Activated naive CD4-positive, alpha-beta T cell treated with Interleukin-2 at 50 U/mL for 16 hours (primary cell): ENCODE results near the gene BAIAP2L1.
"Not testable (repeated sequence)": the region's sequence is repeated elsewhere in the genome, so short reads cannot be mapped to it uniquely, and the experiment has no call there.

Source experiments
- DNase-seq: peaks from one replicate; pipeline ENCODE4 v3.0.0-alpha.2; 2020

The BAIAP2L1 gene

GRCh38 chr7:98317366-98318040 lies 83.4 kb downstream of the BAIAP2L1 start:
- DNase-seq = no peak

DNA sequence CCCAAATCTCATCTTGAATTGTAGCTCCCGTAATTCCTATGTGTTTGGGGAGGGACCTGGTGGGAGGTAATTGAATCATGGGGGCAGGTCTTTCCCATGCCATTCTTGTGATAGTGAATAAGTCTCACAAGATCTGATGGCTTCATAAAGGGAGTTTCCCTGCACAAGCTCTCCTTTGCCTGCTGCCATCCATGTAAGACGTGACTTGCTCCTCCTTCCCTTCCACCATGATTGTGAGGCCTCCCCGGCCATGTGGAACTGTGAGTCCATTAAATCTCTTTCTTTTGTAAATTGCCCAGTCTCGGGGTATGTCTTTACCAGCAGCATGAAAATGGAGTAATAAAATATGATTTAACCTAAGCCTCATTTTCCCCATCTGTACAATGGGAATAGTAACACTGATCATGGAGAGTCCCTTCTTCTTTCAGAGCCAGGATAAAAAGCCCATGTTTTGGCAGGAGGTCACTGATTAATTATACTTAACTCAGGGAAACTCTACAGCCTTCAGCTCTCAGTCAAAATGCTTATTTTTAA lies 84.8 kb downstream of the BAIAP2L1 start:
- DNase-seq = not testable (repeated sequence)

- DNase-seq = no peak
These were observed 85.4 kb downstream of the BAIAP2L1 start for GRCh38 chr7:98315318-98315993.

GRCh38 chr7:98314469-98314868 lies 86.4 kb downstream of the BAIAP2L1 start:
- no peak for DNase-seq

GRCh38 chr7:98312201-98312600 lies 88.7 kb downstream of the BAIAP2L1 start:
- DNase-seq = no peak

DNA sequence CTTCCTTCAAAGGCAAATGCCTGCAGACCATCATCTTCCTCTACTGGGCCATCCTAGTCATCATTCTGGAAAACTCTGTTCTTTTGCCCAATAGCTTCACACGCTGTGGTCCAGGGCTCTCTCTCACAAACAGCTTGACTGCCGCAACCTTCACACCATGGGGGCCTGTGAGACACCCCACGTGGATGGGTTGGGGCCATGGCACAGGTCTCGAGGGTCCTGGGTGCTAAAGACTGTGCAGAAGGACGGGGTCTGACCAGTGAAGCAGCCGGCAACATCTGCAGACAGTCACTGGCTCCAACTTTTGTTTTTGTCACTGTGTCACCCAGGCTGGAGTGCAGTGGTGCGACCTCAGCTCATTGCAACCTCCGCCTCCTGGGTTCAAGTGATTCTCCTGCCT lies 91.3 kb downstream of the BAIAP2L1 start:
- no peak for DNase-seq

- no peak for DNase-seq
These were observed 92.9 kb downstream of the BAIAP2L1 start for GRCh38 chr7:98307971-98308466.

DNA sequence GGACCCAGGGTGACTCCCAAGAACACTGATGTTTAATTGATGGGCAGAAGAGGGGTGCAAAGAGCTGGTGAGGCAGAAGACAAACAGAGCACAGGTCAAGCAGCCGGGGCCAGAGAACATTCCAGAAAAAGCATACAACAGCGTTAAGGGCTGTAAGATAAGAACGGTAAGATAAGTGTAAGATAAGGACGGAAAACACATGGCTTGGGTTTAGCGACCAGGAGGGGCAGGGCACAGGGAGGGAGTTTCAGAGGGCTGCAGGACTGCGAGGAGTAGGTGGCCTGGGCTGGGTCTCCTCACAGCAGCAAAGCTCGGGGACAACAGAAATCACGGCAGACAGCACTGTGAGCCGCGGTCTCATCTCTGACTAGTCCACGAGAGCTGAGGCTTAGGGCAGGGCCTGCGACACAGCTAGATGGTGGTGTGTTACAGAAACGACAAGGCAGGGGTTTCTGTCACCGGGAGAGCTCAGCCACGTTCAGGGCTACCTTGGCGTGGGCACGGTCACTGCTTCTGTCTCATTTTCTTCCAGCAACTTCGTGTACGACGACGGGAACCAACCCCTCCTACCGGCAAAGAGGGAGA lies 94.8 kb downstream of the BAIAP2L1 start:
- no peak for DNase-seq

DNA sequence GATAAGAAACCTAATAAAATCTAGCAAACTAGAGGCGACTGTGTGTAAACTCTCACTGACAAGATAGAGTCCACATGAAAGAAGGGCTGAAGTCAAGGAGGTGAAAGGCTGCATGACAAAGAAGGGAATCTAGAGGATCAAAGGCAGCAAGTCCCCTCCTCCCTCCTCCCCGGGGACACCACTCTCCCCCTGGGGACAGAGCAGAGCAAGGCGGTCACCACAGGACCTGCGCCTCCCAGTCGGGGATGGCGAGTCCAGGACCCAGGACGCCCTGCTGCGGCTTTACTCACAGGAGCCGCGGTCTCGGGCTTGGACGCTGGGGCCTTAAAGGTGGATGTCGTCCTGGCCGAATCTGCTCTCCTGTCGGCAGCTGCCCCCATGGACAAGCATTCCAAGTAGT lies 97.0 kb downstream of the BAIAP2L1 start:
- DNase-seq = no peak

DNA sequence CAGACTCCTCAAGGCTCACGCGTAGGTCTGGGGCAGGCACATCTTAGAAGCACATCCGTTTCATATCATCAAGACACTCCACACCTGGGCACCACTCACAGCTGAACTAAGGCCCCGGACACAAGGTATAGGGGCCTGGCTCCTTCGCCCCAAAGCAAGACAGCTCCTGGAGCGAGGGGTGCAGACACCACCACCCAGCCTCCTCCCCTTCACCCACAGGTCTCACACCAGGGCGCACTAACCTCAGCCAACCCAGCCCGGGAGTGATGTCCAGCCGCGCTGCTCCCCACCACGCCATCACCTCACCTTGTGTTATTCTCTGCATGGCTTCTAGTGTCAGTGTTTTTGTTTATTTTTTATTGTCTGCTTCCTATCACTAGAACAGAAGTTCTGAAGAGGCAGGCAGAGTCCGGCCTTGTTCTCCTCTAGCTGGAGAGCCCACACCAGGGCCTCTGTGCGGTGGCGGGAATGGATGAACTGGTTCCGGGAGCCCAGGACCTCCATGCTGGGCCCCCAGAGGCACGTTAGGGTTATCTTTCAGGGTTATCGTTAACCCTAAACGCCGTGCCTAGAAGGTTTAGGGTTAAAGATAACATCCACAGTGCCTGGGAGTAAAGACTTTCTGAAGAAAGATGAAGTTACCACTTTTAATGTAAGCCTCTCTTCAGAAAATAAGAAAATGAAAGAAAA lies 97.6 kb downstream of the BAIAP2L1 start:
- no peak for DNase-seq

DNA sequence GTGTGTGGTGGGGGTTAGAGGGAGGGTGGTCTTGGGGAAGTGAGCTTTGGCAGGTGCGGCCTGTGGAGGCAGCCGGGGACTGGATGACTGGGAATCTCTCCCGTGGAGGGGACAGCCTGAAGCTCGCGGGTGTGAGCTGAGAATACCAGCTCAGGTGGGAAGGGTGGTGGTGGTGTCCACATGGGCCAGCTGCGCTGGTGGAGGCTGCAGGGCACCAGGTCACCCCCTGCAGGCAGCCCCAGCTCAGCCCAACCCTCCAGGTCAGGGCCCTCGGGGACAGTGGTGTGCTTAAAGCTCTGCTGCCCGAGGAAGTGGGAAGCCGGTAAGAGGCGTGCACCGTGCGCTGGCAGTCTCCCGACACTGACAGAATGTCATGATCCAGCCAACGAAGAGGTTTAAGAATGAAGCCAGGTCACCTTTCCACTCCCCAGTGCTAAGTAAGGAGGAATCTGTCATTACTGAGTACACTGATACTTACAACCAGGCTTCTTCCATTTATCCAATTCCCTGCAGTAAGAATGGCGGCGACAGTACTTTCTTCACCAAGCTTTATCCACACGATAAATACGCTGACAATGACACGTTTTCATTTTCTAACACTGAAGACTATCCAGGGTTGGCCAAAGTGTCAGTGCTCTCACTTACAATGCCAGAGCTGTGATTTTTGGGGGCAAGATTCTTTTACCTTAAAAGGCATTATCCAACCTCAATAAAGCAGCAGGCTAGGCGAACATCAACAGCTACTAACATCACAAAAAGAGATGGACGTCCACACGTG lies 99.0 kb downstream of the BAIAP2L1 start:
- no peak for DNase-seq

- DNase-seq = no peak
These were observed 100.1 kb downstream of the BAIAP2L1 start for GRCh38 chr7:98300595-98301372.

DNA sequence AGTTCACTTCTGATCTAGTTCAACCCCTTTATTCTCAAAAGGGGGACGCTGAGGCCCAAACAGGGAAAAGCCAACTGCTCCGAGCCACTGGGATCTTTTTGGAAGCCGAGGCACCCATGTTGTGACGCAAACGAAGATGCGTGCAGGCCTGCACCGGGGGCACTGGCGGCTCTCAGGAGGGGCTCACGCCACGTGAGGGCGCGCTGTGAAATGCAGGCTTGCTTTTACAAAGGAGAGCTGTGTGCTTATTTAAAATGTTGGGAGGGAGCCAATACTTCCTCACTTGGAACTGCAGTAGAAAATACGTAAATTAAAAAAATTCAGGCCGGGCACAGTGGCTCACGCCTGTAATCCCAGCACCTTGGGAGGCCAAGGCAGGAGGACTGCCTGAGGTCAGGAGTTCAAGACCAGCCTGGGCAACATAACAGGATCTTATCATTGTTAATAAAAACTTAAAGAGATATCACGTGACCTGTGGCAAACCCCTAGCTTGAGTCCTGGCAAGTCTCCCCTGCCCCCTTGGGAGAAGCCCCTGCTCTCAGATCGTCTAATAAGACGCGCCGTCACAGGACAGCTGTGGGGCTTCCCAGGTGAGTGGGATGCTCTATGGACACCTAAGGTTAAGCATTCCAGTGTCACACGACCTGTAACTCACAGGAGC lies 103.1 kb downstream of the BAIAP2L1 start:
- DNase-seq = no peak

DNA sequence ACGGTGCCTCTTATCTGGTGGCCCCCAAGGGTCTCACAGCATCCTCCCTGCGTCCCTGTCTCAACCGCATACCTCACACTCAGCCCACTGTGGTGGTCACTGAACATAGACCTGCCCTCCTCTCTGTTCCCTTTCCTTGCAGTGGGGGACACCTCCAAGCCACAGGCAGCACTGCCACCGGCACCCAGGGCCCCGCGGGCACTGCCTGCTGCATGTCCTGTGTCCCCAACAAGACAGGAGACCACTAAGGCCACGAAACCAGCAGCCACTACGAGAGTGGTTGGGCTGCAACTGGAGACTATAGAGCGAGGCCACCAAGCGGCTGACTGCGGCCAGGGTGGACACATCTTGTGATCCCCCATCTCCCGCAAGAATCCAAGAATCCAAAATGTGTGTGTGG lies 104.1 kb downstream of the BAIAP2L1 start:
- no peak for DNase-seq

DNA sequence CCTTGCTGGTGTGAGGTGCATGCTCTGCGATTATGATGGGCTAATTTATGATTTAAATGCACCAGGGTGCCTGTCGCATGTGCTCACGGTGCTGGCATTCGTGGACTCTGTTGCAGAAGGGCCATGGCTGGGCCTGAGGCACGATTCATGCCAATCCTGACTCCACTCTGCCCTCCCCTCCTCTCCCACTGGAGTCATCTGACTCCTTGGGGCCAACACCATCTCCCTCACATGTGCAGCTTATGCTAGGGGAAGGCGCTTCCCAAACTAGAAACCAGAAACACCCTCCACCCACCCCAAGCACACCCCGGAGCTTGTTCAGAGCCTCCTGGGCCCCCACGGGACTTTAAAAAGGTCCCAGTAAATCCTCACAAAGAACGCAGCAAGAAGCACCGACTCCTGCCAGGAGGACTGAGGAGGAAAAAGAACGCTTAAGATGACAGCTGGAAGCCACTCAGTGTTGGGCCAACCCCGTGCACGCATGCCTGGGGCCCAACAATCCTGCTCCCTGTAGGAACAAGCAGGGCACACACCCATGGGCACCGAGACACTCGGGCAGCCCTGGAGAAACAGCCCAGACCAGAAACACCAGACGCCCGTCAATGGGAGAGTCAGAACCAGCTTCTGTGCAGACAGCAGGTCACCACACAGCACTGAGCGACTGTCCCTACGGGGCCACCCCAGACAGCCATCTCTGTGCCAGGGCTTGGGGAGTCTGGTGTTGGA lies 105.3 kb downstream of the BAIAP2L1 start:
- no peak for DNase-seq

DNA sequence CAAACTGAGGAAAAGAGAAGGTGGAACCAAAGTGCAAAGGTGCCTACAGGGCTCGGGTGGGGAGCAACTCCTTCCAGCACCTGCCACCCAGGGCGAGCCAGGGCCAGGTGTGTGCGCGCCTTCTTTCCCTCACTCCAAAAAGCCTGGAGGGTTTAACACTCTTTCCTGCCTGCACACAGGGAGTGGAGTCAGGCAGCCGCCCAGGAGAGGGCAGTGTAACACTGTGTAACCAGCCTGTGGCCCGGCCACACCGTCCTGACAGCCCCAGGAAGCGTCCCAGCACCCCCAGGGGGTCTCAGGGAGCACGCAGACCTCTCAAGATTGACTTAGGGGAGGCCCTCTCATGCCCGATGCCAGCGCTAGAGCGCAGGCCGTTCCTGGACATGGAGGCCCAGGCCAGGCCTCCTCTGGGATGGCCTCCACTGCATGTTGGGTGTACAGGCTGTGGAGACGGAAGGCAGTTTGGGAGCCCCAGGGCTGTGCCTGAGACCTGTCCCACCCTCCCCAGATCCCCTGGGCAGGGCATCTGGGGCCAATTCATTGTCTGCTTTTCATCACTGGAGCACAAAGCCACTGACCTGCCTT lies 106.0 kb downstream of the BAIAP2L1 start:
- no peak for DNase-seq

DNA sequence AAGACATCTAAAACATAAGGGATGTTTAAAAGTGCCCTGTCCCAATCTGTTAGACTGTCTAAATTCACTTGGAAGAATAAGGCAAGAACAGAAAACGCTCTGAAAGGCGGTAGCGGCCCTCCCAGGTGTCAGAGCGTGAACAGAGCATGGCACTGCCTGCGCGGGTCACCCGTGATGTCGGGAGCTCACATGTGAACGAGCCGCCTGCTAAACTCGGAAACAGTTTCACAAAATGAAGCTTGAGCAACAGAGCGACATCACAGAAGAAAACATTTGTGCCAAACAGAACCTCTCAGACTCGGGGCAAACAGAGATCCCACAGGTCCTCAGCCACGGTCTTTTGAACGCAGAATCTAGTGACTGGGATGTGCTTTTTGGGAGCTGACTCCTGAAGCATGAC lies 106.6 kb downstream of the BAIAP2L1 start:
- no peak for DNase-seq

GRCh38 chr7:98293746-98294145 lies 107.1 kb downstream of the BAIAP2L1 start:
- no peak for DNase-seq

- no peak for DNase-seq
These were observed 107.6 kb downstream of the BAIAP2L1 start for GRCh38 chr7:98293265-98293664.

GRCh38 chr7:98291717-98292116 lies 109.2 kb downstream of the BAIAP2L1 start:
- no peak for DNase-seq
